Testis (tissue), 3 donors: ENCODE measurements around the gene ALDH1B1. TPM values are rescaled to one million over a fixed set of nuclear protein-coding genes. Genes with fewer than 3 reads are reported as not detected.

Source experiments
- DNase-seq: peaks from one replicate; pipeline ENCODE4 v3.0.0-alpha.2; 2019
- H3K27ac ChIP-seq, 2 donors: fragments of 200-600 bp; sonication (generic); one replicate each; pipeline ENCODE4 v1.5.1; 2019
- H3K27me3 ChIP-seq: fragments of 200-600 bp; sonication (generic); one replicate; pipeline ENCODE4 v1.5.1; 2019
- H3K36me3 ChIP-seq: fragments of 200-600 bp; sonication (generic); one replicate; pipeline ENCODE4 v1.5.1; 2017; ENCODE audit warnings: low read depth; ENCODE audit errors: missing control alignments
- H3K4me1 ChIP-seq: fragments of 200-600 bp; sonication (generic); one replicate; pipeline ENCODE4 v1.5.1; 2019
- H3K4me3 ChIP-seq, 2 donors: fragments of 200-600 bp; sonication (generic); one replicate each; pipeline ENCODE4 v1.5.1; 2017 to 2019
- H3K9me3 ChIP-seq: fragments of 200-600 bp; sonication (generic); one replicate; pipeline ENCODE4 v1.5.1; 2017
- CTCF ChIP-seq, 3 experiments: fragments of 450-650 bp in 2 of 3; fragments of 200-600 bp in 1 of 3; sonication (generic) in 1 of 3; IDR thresholded peaks; one replicate each; pipeline ENCODE4 v1.5.1; 2016 to 2019; ENCODE audit warnings: antibody characterized with exemption in 3 of 3, mild to moderate bottlenecking in 2 of 3, moderate library complexity in 1 of 3
- POLR2A ChIP-seq: fragments of 450-650 bp; IDR thresholded peaks from one replicate; pipeline ENCODE4 v1.6.1; 2017; ENCODE audit warnings: antibody characterized with exemption, mild to moderate bottlenecking, moderate library complexity
- WGBS, 2 donors: methylation state at CpG; one replicate each; pipeline ENCODE4 v1.1.5; 2018; 5-methylcytosine and 5-hydroxymethylcytosine counted together
- intact Hi-C: fragments of 100-400 bp; cut with DNase I; formaldehyde crosslinking; loops from one replicate; pipeline ENCODE4 v1.15.1; 2023; ENCODE audit warnings: low total_unique reads
- polyA plus RNA-seq: library from polyadenylated mRNA; stranded (reverse); fragments of 350-450 nt; fragmentation: Illumina TruSeq; extraction: RNeasy Lipid Tissue Mini Kit (QIAGEN cat#74804); gene quantifications from one replicate; pipeline ENCODE4 v1.2.3, GENCODE V29; 2014; ENCODE audit warnings: low read depth, low replicate concordance; ENCODE audit not compliant: insufficient read depth
- total RNA-seq, 2 donors: library from RNA; depleted of rRNA; stranded (reverse); fragments of >200 nt; gene quantifications; one replicate each; pipeline ENCODE4 v1.2.3, GENCODE V29; 2016

The ALDH1B1 gene
- total and polyA plus RNA-seq, 3 donors from 2014 or later: 42.2 to 71.7 (median 42.4) TPM

DNA sequence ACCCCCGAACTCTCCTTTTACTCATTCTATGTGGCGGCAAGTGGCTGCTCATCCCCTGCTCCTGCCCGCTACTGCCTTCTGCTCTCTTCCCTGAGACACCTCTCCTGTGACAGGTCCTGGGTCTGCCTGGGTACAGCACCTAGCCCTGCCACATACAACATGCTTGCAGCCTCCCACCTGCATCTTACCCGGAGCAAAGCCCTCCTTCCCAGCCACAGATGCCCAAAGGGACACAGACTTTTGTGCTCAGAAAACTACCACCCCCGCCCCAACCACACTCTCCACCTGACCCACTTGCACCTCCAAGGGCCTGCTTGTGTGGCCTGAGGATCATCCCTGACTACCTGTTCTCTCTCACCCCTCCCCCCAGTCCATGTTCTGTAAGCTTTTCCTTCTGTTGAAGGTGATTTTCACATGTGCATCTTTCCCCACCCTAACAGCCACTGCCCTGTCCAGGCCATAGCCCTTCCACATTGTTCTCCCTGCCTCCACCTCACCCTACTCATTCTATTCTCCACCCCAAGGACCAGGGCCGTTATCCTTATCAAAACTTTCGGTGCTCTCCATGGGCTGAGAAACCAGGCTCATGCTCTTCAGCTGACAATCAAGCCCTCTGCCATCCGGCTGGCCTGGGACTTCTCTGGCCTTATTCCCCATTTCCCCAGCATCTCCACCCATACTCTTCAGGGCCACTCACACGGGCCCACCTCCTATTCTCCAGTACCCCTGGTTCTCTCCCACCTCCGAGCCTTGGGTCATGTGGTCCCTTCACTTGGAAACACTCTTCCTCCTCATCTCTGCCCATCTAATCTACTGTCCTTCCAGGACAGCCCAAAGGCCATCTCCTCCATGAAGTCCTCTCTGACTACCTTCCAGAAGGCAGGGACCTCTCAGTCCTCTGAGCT is 46.4 kb upstream of the ALDH1B1 start:
- Histone ChIP-seq H3K27me3 (no peaks in the 10 kb centered on the region), H3K4me1 (no peaks in the 10 kb centered on the region), H3K27ac (no peak overlapping the region), H3K4me3 (no peak overlapping the region), H3K36me3 (no peaks in the 10 kb centered on the region), H3K9me3 (no peaks in the 10 kb centered on the region)
- 89 to 93% methylated on average over 9 to 10 of the region's 10 CpGs for WGBS, 2 donors
- TF ChIP-seq CTCF (IDR thresholded peaks at IDR 0.05) (no peak), POLR2A (no peak)
- no peak for DNase-seq
- intact Hi-C loops: no loop called here

DNA sequence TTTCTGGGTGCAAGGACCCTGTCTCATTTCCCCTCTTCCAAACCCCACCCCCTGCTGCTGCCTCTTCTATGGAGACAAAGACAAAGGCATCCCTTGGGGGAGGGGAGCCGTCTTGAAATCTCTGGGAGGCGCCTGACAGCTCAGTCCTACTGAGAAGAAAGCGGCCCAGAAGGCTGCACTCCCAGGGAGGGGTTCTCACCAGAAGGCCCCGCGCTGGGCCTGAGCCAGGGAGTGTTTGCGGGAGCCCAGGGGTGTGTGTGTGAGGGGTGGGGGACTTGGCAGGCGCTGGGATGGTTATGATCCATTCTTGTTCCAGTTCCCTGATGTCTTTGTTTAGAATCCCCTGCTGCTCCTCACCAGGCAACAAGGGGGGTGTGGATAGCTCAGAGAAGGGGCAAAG is 45.7 kb upstream of the ALDH1B1 start:
- DNase-seq: no peak
- H3K9me3 ChIP-seq: no peaks in the 10 kb centered on the region
- TF ChIP-seq CTCF (IDR thresholded peaks at IDR 0.05) (no peak), POLR2A (no peak)
- intact Hi-C loops: no loop called here
- H3K27me3 ChIP-seq: no peaks in the 10 kb centered on the region
- no peaks in the 10 kb centered on the region for H3K36me3 ChIP-seq
- no peaks in the 10 kb centered on the region for H3K4me1 ChIP-seq
- no peak overlapping the region for H3K27ac ChIP-seq
- WGBS, 2 donors: 66 to 68% methylated on average over 7 of the region's 7 CpGs
- H3K4me3 ChIP-seq: no peak overlapping the region

DNA sequence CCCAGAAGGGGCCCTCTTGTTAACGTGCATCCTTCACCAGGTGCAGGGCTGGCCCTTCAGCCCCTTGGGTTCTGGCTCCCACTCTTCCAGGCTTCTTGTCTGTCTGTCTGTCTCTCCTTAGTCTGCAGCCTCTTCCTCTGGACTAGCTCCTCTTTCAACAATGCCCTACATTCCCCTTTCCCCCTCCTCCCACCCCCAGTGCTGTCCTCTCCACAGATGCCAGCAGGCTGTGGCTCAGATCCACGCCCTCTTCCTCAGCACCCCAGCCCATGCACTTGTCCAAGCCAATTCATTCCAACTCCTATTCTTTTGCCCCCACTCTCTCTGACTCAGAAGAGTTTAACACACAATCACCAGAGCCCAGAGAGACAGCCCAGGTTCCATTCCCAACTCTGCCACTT is 45.2 kb upstream of the ALDH1B1 start:
- H3K36me3 ChIP-seq: no peaks in the 10 kb centered on the region
- DNase-seq: no peak
- H3K9me3 ChIP-seq: no peaks in the 10 kb centered on the region
- TF ChIP-seq POLR2A (no peak), CTCF (IDR thresholded peaks at IDR 0.05) (no peak)
- no peaks in the 10 kb centered on the region for H3K4me1 ChIP-seq
- H3K4me3 ChIP-seq: no peak overlapping the region
- intact Hi-C loops: no loop called here
- H3K27me3 ChIP-seq: no peaks in the 10 kb centered on the region
- no peak overlapping the region for H3K27ac ChIP-seq
- 78 to 84% methylated on average over 2 of the region's 2 CpGs for WGBS, 2 donors

DNA sequence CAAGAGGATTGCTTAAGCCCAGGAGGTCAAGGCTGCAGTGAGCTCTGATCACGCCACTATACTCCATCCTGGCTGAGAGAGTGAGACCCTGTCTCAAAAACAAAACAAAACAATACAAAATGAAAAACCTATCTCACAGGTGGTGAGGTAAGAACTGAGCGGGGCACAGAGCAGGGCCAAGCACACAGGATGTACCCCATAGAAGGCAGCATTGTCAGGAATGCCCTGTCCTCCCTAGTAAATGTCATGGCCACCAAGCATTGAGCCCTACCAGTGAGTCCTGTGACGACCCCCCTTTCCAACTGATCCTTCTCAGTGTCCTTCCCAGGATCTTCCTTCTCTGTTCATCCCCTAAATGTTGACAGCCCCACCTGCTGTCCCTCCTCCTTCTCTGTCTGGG is 44.6 kb upstream of the ALDH1B1 start:
- TF ChIP-seq POLR2A: no peak
- no peak for TF ChIP-seq CTCF (IDR thresholded peaks at IDR 0.05)
- 86 to 91% methylated on average over 3 of the region's 3 CpGs for WGBS, 2 donors
- H3K4me3 ChIP-seq: no peak overlapping the region
- no peaks in the 10 kb centered on the region for H3K9me3 ChIP-seq
- no peaks in the 10 kb centered on the region for H3K27me3 ChIP-seq
- intact Hi-C loops: no loop called here
- no peaks in the 10 kb centered on the region for H3K36me3 ChIP-seq
- no peak overlapping the region for H3K27ac ChIP-seq
- DNase-seq: no peak
- no peaks in the 10 kb centered on the region for H3K4me1 ChIP-seq

- WGBS, 2 donors: 94 to 95% methylated on average over 2 of the region's 2 CpGs
- TF ChIP-seq POLR2A (no peak), CTCF (IDR thresholded peaks at IDR 0.05) (no peak)
- Histone ChIP-seq H3K27me3 (no peaks in the 10 kb centered on the region), H3K27ac (no peak overlapping the region), H3K4me1 (no peaks in the 10 kb centered on the region), H3K9me3 (no peaks in the 10 kb centered on the region), H3K36me3 (no peaks in the 10 kb centered on the region), H3K4me3 (no peak overlapping the region)
- intact Hi-C loops: no loop called here
- DNase-seq: no peak
Observed at GRCh38 chr9:38350529-38350928, 42.0 kb upstream of the ALDH1B1 start.
